Tibial artery (tissue), 4 donors: ENCODE data around the gene CD53.
"Not testable (repeated sequence)": the region's sequence is repeated elsewhere in the genome, so short reads cannot be mapped to it uniquely, and the experiment has no call there.

ENCODE experiments used
- DNase-seq, 2 donors: peaks; one replicate each; pipeline ENCODE4 v3.0.0-alpha.2; 2019
- H3K27ac ChIP-seq, 2 donors: fragments of 200-600 bp; sonication (generic) in 1 of 2; 1 replicate in 1 of 2; 2 replicates in 1 of 2; pipeline ENCODE4 v1.5.1; 2018 to 2019; ENCODE audit warnings: mild to moderate bottlenecking in 1 of 2
- H3K27me3 ChIP-seq, 2 donors: fragments of 200-600 bp; sonication (generic) in 1 of 2; one replicate each; pipeline versions ENCODE4 v1.5.1 to v1.6.0; 2016 to 2019
- H3K36me3 ChIP-seq, 3 donors: fragments of 200-600 bp; sonication (generic) in 2 of 3; one replicate each; pipeline ENCODE4 v1.5.1; 2016 to 2019; ENCODE audit warnings: mild to moderate bottlenecking in 2 of 3
- H3K4me1 ChIP-seq, 4 donors: fragments of 200-600 bp; sonication (generic) in 2 of 4; 1 replicate in 3 of 4; 2 replicates in 1 of 4; pipeline ENCODE4 v1.5.1; 2016 to 2019
- H3K4me3 ChIP-seq, 2 donors: fragments of 200-600 bp; sonication (generic) in 1 of 2; 1 replicate in 1 of 2; 2 replicates in 1 of 2; pipeline ENCODE4 v1.5.1; 2018 to 2019; ENCODE audit warnings: mild to moderate bottlenecking in 2 of 2
- H3K9me3 ChIP-seq, 3 donors: fragments of 200-600 bp; sonication (generic) in 1 of 3; one replicate each; pipeline ENCODE4 v1.5.1; 2016 to 2019
- CTCF ChIP-seq, 2 experiments: fragments of 200-600 bp in 1 of 2; fragments of 450-650 bp in 1 of 2; IDR thresholded peaks; one replicate each; pipeline ENCODE4 v1.5.1; 2017 to 2019; ENCODE audit warnings: antibody characterized with exemption in 2 of 2, mild to moderate bottlenecking in 1 of 2, moderate library complexity in 1 of 2
- intact Hi-C: fragments of 100-400 bp; cut with DNase I; formaldehyde crosslinking; loops from one replicate; pipeline ENCODE4 v1.15.0; 2023; ENCODE audit warnings: low total_unique reads

Gene CD53

DNA sequence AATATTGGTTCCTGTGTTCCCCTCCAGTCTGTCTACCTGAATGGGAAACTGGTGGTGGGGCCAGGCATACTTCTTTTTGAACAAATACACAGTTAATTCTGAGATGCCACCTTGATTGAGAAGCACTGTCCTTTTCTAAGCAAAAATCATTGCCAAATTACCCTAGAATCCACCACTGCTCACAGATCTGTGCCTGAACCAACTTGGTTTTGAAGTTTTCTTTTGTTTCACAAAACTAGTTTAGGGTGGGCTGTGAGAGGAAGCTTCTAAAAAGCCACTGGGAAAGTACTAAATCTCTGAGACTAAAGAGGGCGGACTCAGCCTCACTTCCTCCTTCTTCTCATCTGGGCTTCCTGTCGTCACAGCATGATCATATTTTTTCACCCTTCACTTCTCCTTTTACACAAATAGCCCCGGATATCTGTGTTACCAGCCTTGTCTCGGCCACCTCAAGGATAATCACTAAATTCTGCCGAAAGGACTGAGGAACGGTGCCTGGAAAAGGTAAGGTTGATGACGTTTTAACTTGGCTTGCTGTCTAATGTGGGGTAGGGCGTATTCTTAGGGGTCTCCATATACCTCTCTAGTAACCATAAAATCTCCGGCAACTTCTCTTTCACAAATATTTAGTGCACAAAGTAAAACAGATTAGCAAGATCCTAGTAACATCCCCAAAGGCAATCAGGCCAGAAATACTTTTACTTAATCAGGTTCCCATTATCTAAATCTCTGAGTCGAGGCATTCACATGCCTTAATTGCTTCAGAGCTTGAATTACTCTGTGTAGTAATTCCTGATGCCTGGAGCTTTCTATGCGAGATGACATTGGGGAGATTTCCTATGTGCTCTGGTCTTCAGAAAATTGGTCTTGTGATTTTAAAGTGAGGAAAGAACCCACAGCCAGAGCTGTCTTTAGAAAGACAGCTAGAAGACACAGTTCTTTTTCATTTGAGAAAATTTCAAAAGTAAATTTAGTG is at the start of gene CD53:
TSS of gene CD53 (plus strand) at position 404 of the 976 bp plus-strand sequence. CDS start 18,261 bp downstream, outside the sequence.
- Histone ChIP-seq H3K36me3 (no peaks in the 10 kb centered on the region), H3K4me3 (peak within 1 kb of the TSS; percentile 30 to 34), H3K27ac (no peak within 1 kb of the TSS), H3K9me3 (peaks cover 0 to 4% (median 0%) of the 10 kb centered on the region in 3 donors), H3K27me3 (no peaks in the 10 kb centered on the region), H3K4me1 (no peaks in the 10 kb centered on the region)
- DNase-seq, result peak in 1 of 2 donors; percentile 46
- intact Hi-C loops, result no loop called here
- no peak for TF ChIP-seq CTCF (IDR thresholded peaks at IDR 0.05)

- no peaks in the 10 kb centered on the region for H3K9me3 ChIP-seq
- H3K4me1 ChIP-seq, result no peaks in the 10 kb centered on the region
- no peaks in the 10 kb centered on the region for H3K27me3 ChIP-seq
- no peak overlapping the region for H3K27ac ChIP-seq
- H3K4me3 ChIP-seq, result no peak overlapping the region
- DNase-seq, result no peak
- H3K36me3 ChIP-seq, result no peaks in the 10 kb centered on the region
- no peak for TF ChIP-seq CTCF (IDR thresholded peaks at IDR 0.05)
- intact Hi-C loops, result no loop called here
Measured at GRCh38 chr1:110824192-110824591, 48.8 kb upstream of the CD53 start.

DNA sequence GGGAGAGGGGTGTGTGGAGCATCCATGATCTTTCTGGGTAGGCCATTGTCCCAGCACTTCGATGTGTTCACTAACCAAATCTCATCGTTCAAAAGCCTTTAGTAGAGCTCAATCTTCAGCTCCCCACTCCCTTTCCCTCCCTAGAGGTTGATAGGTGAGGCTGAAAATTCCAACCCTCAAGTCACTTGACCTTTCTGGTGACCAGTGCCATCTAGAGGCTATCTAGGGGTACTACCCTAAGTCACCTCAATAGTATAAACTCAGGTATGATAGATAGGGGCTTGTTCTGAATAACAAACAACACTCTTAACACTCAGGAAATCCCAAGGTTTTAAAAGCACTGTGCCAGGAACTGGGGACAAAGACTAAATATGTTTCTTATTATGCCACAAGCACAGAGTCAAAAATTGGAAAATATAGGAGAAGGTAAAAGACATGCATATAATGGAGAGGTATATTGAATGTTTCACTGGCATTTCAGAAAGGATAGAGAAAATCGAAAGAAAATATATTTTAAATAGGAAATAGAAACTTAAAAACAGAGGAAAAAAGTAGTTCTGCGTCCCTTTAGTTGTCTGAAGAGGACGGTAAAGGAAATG is 42.9 kb upstream of the CD53 start:
- TF ChIP-seq CTCF (IDR thresholded peaks at IDR 0.05), result peak in 1 of 2 experiments; percentile 29
- DNase-seq, result no peak
- no peaks in the 10 kb centered on the region for H3K36me3 ChIP-seq
- no peaks in the 10 kb centered on the region for H3K27me3 ChIP-seq
- no peak overlapping the region for H3K4me3 ChIP-seq
- H3K9me3 ChIP-seq, result no peaks in the 10 kb centered on the region
- H3K4me1 ChIP-seq, result no peaks in the 10 kb centered on the region
- no peak overlapping the region for H3K27ac ChIP-seq
- intact Hi-C loops, result no loop called here

- intact Hi-C loops, DNase-seq: not testable (repeated sequence)
Measured at GRCh38 chr1:110833779-110834178, 39.2 kb upstream of the CD53 start.

GRCh38 chr1:110846861-110847260 is 26.1 kb upstream of the CD53 start:
- Histone ChIP-seq H3K27me3 (no peaks in the 10 kb centered on the region), H3K4me1 (no peaks in the 10 kb centered on the region), H3K9me3 (no peaks in the 10 kb centered on the region), H3K27ac (no peak overlapping the region), H3K36me3 (no peaks in the 10 kb centered on the region), H3K4me3 (no peak overlapping the region)
- intact Hi-C loops, result no loop called here
- DNase-seq, result no peak
- no peak for TF ChIP-seq CTCF (IDR thresholded peaks at IDR 0.05)

More at GRCh38 chr1:110833779-110834178, 39.2 kb upstream of the CD53 start:
- H3K27me3 ChIP-seq, H3K27ac ChIP-seq, H3K4me3 ChIP-seq, H3K4me1 ChIP-seq, H3K9me3 ChIP-seq, H3K36me3 ChIP-seq: not testable (repeated sequence)

- H3K9me3 ChIP-seq, result no peaks in the 10 kb centered on the region
- no peak overlapping the region for H3K27ac ChIP-seq
- H3K27me3 ChIP-seq, result no peaks in the 10 kb centered on the region
- no peaks in the 10 kb centered on the region for H3K4me1 ChIP-seq
- no peak for TF ChIP-seq CTCF (IDR thresholded peaks at IDR 0.05)
- intact Hi-C loops, result no loop called here
- no peaks in the 10 kb centered on the region for H3K36me3 ChIP-seq
- H3K4me3 ChIP-seq, result no peak overlapping the region
- DNase-seq, result no peak
Measured at GRCh38 chr1:110850145-110850544, 22.8 kb upstream of the CD53 start.
